GM12872 (cell line): ENCODE data around the gene CSTPP1.

Experiments
- TF ChIP-seq, protein P1 (sequence below): IDR thresholded peaks from 3 replicates; pipeline ENCODE4 v1.5.1; 2011; ENCODE audit warnings: low read depth, mild to moderate bottlenecking, low read length, moderate library complexity; ENCODE audit not compliant: insufficient read depth

Gene CSTPP1

GRCh38 chr11:47109051-47109726, 172.6 kb downstream of the CSTPP1 start:
- TF ChIP-seq, protein P1, sequence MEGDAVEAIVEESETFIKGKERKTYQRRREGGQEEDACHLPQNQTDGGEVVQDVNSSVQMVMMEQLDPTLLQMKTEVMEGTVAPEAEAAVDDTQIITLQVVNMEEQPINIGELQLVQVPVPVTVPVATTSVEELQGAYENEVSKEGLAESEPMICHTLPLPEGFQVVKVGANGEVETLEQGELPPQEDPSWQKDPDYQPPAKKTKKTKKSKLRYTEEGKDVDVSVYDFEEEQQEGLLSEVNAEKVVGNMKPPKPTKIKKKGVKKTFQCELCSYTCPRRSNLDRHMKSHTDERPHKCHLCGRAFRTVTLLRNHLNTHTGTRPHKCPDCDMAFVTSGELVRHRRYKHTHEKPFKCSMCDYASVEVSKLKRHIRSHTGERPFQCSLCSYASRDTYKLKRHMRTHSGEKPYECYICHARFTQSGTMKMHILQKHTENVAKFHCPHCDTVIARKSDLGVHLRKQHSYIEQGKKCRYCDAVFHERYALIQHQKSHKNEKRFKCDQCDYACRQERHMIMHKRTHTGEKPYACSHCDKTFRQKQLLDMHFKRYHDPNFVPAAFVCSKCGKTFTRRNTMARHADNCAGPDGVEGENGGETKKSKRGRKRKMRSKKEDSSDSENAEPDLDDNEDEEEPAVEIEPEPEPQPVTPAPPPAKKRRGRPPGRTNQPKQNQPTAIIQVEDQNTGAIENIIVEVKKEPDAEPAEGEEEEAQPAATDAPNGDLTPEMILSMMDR: no peak

DNA sequence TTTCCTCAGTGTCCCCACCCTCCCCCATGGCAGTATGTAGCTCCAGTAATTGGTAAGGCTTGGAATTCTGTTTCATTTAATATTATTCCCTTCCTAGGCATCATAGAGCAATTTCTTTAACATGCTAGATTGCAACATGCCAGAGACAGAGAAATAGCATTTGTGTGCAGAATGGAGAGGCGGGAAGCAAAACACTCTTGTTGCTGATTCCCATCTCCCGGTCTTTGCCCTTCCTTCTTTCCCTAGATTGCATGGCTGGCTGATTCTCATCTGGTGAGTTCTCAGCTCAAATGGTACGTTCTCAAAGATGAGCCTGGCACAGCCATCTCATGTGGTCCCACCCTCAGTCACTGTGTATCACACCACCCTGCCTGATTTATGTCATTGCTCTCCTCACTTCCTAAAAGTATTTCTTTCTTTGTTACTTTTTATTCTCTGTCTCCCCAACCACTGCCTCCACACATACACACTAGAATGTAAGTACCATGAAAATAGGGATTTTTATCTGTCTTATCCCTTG, 173.2 kb downstream of the CSTPP1 start:
- TF ChIP-seq, protein P1: no peak

GRCh38 chr11:47111318-47111804, 174.8 kb downstream of the CSTPP1 start:
- TF ChIP-seq, protein P1: no peak

GRCh38 chr11:47121056-47121455, 184.5 kb downstream of the CSTPP1 start:
- TF ChIP-seq, protein P1: no peak

GRCh38 chr11:47121731-47122130, 185.2 kb downstream of the CSTPP1 start:
- TF ChIP-seq, protein P1: no peak

DNA sequence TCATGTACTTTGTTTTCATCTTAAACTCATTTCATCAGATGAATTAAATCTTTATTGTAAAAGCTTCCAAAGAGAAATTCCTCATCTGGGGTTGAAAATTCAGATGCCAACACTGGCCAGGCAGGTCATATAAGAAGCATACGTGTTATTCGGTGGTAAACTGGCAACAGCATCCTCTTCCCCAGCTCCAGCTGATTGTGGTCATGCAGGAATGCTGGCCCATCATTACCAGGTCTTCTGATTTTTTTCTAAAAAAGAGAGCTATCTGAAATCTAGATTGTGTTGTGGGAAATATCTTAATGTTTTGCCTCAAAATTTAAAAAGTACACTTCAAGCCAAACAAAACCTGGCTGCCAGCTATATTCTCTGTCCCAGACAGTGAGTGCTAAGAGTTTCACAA, 186.5 kb downstream of the CSTPP1 start:
- TF ChIP-seq, protein P1: no peak

DNA sequence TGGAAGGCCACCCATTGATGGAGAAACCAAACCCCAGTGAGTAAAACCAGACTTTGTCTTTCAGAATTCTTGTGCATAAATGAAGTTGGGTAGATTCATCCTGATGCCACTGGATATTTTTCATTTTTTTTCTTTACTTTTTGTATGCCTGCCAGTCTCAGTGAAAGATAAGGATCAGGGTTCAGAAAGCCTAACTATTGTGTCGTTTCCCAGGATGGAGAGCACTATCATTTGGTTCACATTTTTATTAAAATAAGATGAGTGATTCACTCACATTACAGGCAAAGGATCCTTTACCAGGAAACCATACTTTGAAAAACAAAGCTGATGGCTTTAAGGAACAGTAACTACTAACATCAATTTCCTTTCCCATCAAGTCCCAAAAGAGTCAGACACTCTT, 188.1 kb downstream of the CSTPP1 start:
- TF ChIP-seq, protein P1: no peak
